Sigmoid colon (tissue), 7 donors: ENCODE results near the gene EIF4G3. TPM values are rescaled to one million over a fixed set of nuclear protein-coding genes. Genes with fewer than 3 reads are reported as not detected.

Source experiments
- DNase-seq: peaks from one replicate; pipeline ENCODE4 v3.0.0-alpha.2; 2019
- H3K27ac ChIP-seq, 4 donors: fragments of 200-600 bp; sonication (generic); one replicate each; pipeline ENCODE4 v1.5.1; 2016 to 2019; ENCODE audit warnings: mild to moderate bottlenecking in 1 of 4
- H3K27me3 ChIP-seq, 3 donors: fragments of 200-600 bp; sonication (generic); one replicate each; pipeline ENCODE4 v1.5.1; 2019; ENCODE audit warnings: mild to moderate bottlenecking in 1 of 3
- H3K36me3 ChIP-seq, 4 donors: fragments of 200-600 bp; sonication (generic); one replicate each; pipeline ENCODE4 v1.5.1; 2016 to 2019
- H3K4me1 ChIP-seq, 4 donors: fragments of 200-600 bp; sonication (generic); one replicate each; pipeline ENCODE4 v1.5.1; 2017 to 2019
- H3K4me3 ChIP-seq, 4 donors: fragments of 200-600 bp; sonication (generic); one replicate each; pipeline ENCODE4 v1.5.1; 2017 to 2019; ENCODE audit warnings: mild to moderate bottlenecking in 2 of 4, moderate library complexity in 1 of 4
- H3K9me3 ChIP-seq, 4 donors: fragments of 200-600 bp in 3 of 4; sonication (generic) in 3 of 4; one replicate each; pipeline versions ENCODE4 v1.5.1 to v1.6.1; 2013 to 2019
- EP300 ChIP-seq, 4 donors: sonication (generic); formaldehyde crosslinking; IDR thresholded peaks; one replicate each; pipeline ENCODE4 v1.6.1; 2017; ENCODE audit warnings: antibody characterized with exemption in 4 of 4
- POLR2A ChIP-seq, 2 donors: fragments of 450-650 bp; IDR thresholded peaks; one replicate each; pipeline ENCODE4 v1.6.1; 2016; ENCODE audit warnings: antibody characterized with exemption in 2 of 2, mild to moderate bottlenecking in 2 of 2, moderate library complexity in 2 of 2
- POLR2AphosphoS5 ChIP-seq, 4 donors: sonication (generic); formaldehyde crosslinking; IDR thresholded peaks; one replicate each; pipeline ENCODE4 v1.6.1; 2017; ENCODE audit warnings: antibody characterized with exemption in 4 of 4
- WGBS, 2 donors: extraction: QIAGEN DNeasy Blood & Tissue Kit; methylation state at CpG; one replicate each; pipeline ENCODE4 v1.1.7; 2013; 5-methylcytosine and 5-hydroxymethylcytosine counted together
- intact Hi-C: fragments of 100-400 bp; cut with DNase I; formaldehyde crosslinking; loops from one replicate; pipeline ENCODE4 v1.15.1; 2023
- polyA plus RNA-seq, 3 donors: library from polyadenylated mRNA; stranded (reverse); fragments of 200-250 nt; gene quantifications; one replicate each; pipeline ENCODE4 v1.2.3, GENCODE V29; 2013
- total RNA-seq, 4 donors: library from RNA; depleted of rRNA; stranded (reverse); fragments of >200 nt; gene quantifications; one replicate each; pipeline ENCODE4 v1.1.0, GENCODE V29; 2016
- TF ChIP-seq, protein P1 (sequence below), 4 experiments: fragments of 450-650 bp in 3 of 4; fragments of 200-600 bp in 1 of 4; IDR thresholded peaks; one replicate each; pipeline ENCODE4 v1.5.1; 2016 to 2019; ENCODE audit warnings: antibody characterized with exemption in 4 of 4, mild to moderate bottlenecking in 3 of 4, moderate library complexity in 2 of 4
- donor health status: healthy with polysubstance abuse.
- donor health status: Bipolar disorder and iron deficiency.
- donor health status: healthy.

Gene EIF4G3
- total and polyA plus RNA-seq, 7 donors: 13.4 to 65.9 (median 33.5) TPM

DNA sequence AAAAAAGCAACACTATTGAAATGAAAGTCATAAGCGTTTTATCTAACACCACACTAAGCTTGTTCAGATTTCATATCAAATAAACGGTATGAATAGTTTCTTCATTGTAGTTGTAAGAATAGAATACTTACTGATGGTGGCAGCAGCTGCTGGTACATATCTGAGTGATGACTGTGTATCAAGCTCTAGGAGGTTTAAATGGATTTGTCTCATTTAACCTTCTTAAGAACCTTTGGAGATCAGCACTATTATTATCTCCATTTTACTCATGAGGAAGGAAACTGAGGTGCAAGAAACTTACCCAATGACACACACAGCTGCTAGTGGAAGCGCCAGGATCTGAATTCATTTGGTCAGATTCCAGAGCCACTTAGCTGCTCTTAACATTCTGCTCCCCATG is 104.0 kb downstream of the EIF4G3 start:
- no peak for DNase-seq

DNA sequence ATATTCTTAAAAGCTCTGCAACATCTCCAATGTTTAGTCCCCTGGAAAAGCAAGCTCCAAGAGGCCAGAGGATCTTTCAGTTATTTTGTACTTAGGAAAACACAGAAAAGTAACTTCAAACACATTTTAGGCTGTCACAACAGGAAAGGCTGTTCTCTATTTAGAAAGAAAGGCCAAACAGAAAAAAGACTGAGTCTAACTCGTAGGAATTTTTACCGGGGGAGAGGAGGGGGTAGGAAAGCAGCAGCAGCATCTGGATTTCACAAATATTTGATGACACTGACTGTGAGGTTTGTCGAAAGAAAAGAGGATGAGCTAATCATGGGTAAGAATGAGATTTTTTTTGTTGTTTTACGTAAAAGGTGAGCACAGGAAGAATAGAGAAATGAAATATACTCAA is 107.1 kb downstream of the EIF4G3 start:
- 68 to 85% methylated on average over 4 of the region's 4 CpGs for WGBS, 2 donors
- H3K4me1 ChIP-seq: peaks cover 0 to 18% (median 12%) of the 10 kb centered on the region in 4 donors
- no peaks in the 10 kb centered on the region for H3K27me3 ChIP-seq
- DNase-seq: no peak
- no peaks in the 10 kb centered on the region for H3K9me3 ChIP-seq
- no peak overlapping the region for H3K4me3 ChIP-seq
- peak overlapping the region in 3 of 4 donors; percentile 4 to 42 (median 21) for H3K27ac ChIP-seq
- TF ChIP-seq POLR2A (IDR thresholded peaks at IDR 0.05) (no peak), POLR2AphosphoS5 (IDR thresholded peaks at IDR 0.05) (no peak), EP300 (IDR thresholded peaks at IDR 0.05) (no peak)
- TF ChIP-seq, protein P1, sequence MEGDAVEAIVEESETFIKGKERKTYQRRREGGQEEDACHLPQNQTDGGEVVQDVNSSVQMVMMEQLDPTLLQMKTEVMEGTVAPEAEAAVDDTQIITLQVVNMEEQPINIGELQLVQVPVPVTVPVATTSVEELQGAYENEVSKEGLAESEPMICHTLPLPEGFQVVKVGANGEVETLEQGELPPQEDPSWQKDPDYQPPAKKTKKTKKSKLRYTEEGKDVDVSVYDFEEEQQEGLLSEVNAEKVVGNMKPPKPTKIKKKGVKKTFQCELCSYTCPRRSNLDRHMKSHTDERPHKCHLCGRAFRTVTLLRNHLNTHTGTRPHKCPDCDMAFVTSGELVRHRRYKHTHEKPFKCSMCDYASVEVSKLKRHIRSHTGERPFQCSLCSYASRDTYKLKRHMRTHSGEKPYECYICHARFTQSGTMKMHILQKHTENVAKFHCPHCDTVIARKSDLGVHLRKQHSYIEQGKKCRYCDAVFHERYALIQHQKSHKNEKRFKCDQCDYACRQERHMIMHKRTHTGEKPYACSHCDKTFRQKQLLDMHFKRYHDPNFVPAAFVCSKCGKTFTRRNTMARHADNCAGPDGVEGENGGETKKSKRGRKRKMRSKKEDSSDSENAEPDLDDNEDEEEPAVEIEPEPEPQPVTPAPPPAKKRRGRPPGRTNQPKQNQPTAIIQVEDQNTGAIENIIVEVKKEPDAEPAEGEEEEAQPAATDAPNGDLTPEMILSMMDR (IDR thresholded peaks at IDR 0.05): no peak
- intact Hi-C loops: no loop called here
- H3K36me3 ChIP-seq: no peaks in the 10 kb centered on the region

More for the DNA sequence above, 104.0 kb downstream of the EIF4G3 start:
- no peak overlapping the region for H3K27ac ChIP-seq
- no peaks in the 10 kb centered on the region for H3K36me3 ChIP-seq
- no peaks in the 10 kb centered on the region for H3K9me3 ChIP-seq
- H3K4me1 ChIP-seq: peaks cover 0 to 19% (median 18%) of the 10 kb centered on the region in 4 donors
- TF ChIP-seq, protein P1 (IDR thresholded peaks at IDR 0.05): no peak
- TF ChIP-seq EP300 (IDR thresholded peaks at IDR 0.05): no peak
- WGBS, 2 donors: 69 to 84% methylated on average over 3 of the region's 3 CpGs
- no peak overlapping the region for H3K4me3 ChIP-seq
- no peaks in the 10 kb centered on the region for H3K27me3 ChIP-seq
- intact Hi-C loops: no loop called here

DNA sequence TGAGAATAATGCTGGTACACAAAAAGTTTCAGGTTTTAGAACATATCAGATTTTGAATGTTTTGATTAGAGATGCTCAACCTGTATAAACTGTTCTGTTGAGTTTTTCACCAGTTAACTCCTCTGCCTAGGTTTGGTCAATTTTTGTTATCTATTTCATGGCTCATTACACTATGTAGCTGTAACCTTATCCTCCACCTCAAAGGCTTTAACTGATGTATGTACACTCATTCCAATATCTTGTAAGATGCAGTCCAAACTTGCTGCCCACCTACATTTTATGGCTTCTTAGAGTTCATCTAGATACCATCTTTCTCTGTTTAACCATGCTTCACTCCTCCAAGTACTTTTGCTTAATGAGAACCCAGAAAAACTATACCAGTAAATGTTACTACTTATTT is 107.8 kb downstream of the EIF4G3 start:
- Histone ChIP-seq H3K36me3 (no peaks in the 10 kb centered on the region), H3K27ac (peak overlapping the region in 3 of 4 donors; percentile 4 to 42 (median 21)), H3K27me3 (no peaks in the 10 kb centered on the region), H3K4me3 (no peak overlapping the region), H3K4me1 (peaks cover 0 to 18% (median 12%) of the 10 kb centered on the region in 4 donors), H3K9me3 (no peaks in the 10 kb centered on the region)
- intact Hi-C loops: no loop called here
- DNase-seq: no peak
- TF ChIP-seq POLR2A (IDR thresholded peaks at IDR 0.05): no peak
- TF ChIP-seq, protein P1 (IDR thresholded peaks at IDR 0.05): no peak

DNA sequence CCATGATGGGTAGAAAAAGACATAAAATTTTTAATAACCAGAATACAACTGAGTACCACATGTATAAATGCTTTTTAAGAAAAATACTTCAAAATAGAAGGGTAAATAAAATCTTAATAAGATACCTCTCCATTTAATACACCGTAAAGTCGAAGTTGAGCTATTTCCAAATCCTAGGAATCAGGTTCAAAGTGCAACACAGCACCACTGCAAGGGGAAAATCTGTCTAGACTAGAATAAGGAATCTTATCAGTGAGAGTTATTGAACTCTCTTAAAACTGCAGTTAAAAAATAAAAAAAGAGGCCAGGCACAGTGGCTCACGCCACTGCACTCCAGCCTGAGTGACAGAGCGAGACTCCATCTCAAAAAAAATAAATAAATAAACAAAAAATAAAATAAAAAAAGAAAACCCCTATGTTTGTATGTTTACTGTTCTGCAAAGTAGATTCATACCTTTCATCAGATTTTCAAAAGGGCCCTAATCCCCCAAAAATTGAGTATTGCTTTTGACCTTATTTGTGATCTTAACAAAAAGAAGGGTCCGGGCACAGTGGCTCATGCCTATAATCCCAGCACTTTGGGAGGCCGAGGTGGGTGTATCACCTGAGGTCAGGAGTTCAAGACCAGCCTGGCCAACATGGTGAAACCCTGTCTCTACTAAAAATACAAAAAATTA is 109.0 kb downstream of the EIF4G3 start:
- TF ChIP-seq, protein P1 (IDR thresholded peaks at IDR 0.05): no peak
- TF ChIP-seq EP300 (IDR thresholded peaks at IDR 0.05) (no peak), POLR2A (IDR thresholded peaks at IDR 0.05) (no peak), POLR2AphosphoS5 (IDR thresholded peaks at IDR 0.05) (no peak)
- H3K4me1 ChIP-seq: peaks cover 0 to 18% (median 12%) of the 10 kb centered on the region in 4 donors
- intact Hi-C loops: no loop called here
- 75 to 91% methylated on average over 6 of the region's 6 CpGs for WGBS, 2 donors
- no peaks in the 10 kb centered on the region for H3K36me3 ChIP-seq
- no peak for DNase-seq
- no peaks in the 10 kb centered on the region for H3K9me3 ChIP-seq
- no peak overlapping the region for H3K27ac ChIP-seq
- H3K4me3 ChIP-seq: no peak overlapping the region
- no peaks in the 10 kb centered on the region for H3K27me3 ChIP-seq
